ENCODE measurements around the gene DBX2.
"Not testable (repeated sequence)": the region's sequence is repeated elsewhere in the genome, so short reads cannot be mapped to it uniquely, and the experiment has no call there.

Gene DBX2

DNA sequence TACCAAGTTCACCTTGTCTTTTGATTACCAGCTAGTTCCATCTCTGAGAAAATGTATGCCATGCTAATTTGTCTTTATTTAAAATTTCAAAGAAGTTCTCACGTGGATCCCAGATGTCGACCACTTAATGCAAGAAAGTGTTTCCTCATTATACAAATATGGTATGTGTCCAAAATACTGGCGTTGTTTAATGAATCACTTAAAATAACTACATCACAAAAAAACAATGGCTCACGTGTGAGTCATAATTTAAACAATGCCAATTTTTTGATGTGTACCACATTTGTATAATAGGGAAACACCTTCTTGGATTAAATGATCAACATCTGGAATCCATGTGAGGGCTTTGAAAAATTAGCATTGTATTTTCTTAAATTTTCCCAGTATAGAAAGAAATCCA, 40.8 kb downstream of the DBX2 start:
- no peak for DNase-seq (ENCODE audit: low read depth)

GRCh38 chr12:45008211-45008610, 42.7 kb downstream of the DBX2 start:
- DNase-seq (ENCODE audit: low read depth): no peak

- DNase-seq (ENCODE audit: low read depth): no peak
These were observed 51.5 kb downstream of the DBX2 start for GRCh38 chr12:44999355-44999754.

GRCh38 chr12:44993161-44993560, 57.7 kb downstream of the DBX2 start:
- DNase-seq (ENCODE audit: low read depth): no peak

GRCh38 chr12:44984863-44985262, 66.0 kb downstream of the DBX2 start:
- not testable (repeated sequence) for DNase-seq (ENCODE audit: low read depth)

- no peak for DNase-seq (ENCODE audit: low read depth)
These were observed 71.0 kb downstream of the DBX2 start for GRCh38 chr12:44979918-44980317.

- DNase-seq (ENCODE audit: low read depth): no peak
These were observed 74.7 kb downstream of the DBX2 start for GRCh38 chr12:44976246-44976645.

DNA sequence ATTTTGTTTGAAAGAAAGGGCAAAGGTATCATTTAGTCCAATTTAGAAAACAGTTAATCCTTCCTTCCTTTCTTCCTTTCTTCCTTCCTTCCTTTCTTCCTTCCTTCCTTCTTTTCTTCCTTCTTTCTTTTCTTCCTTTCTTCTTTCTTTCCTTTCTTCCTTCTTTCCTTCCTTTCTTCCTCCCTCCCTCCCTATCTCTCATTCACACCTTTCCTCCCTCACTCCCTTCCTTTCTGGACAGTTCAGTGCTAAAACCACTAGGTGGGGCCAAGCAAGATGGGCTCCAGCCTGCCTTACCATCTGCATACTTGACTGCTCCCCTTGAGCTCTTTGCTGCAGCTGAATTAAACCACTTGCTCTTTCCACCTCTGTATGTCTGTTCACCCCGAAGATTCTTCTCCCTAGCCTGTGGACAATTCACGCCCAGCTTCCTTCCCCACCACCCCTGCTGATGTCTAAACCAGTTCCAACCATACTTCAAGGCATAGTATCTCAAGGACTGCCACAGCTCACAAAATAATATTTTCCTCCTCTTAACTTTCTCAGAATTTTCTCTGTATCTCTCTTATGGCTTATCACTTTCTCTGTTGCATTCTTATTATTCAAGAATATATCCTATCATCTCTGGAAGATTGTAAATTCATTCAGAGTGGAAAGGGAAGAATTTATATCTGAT, 78.0 kb downstream of the DBX2 start:
- no peak for DNase-seq (ENCODE audit: low read depth)

- DNase-seq (ENCODE audit: low read depth): no peak
These were observed 81.9 kb downstream of the DBX2 start for GRCh38 chr12:44968965-44969364.
